Measurements from ENCODE around the gene DAND5.

DNA sequence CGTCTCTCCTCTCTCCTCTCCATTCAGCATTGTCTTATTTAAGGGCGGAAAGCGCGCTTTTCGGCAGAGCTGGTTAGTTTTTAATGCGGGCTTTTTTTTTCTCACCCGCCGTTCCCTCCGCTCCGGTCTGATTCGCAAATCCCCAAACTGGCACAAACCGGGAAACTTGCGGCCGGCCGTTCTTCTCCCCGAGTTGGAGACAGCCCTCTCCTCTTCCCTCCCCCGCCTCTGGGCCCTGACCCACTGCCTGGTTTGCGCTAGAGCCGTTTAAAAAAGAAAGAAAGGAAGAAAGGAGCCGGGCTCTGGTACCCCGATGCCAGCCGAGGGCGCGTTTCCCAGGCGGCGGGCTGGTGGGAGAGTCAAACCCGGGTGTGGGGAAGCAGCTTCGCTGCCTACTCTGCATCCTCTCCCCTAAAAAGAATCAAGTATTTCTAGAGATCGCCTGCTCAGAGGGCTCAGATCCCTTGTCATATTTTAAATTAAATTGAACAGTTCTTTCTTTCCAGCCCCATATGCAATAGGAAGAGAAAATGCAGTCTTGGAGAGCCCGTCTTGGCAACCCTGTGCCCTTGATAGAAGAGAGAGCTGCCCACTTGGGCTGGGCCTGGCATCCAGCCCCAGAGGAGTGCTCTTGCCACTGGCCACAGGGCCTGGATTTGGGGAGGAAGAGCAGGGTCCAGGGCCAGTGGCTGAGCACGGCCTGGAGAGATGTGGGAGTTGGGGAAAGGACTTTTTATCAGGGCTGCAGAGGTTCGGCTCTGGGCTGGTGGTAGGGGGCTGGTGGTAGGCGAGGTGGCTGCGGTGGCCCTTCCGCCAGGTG, 44.9 kb downstream of the DAND5 start:
- TF ChIP-seq, protein P1, sequence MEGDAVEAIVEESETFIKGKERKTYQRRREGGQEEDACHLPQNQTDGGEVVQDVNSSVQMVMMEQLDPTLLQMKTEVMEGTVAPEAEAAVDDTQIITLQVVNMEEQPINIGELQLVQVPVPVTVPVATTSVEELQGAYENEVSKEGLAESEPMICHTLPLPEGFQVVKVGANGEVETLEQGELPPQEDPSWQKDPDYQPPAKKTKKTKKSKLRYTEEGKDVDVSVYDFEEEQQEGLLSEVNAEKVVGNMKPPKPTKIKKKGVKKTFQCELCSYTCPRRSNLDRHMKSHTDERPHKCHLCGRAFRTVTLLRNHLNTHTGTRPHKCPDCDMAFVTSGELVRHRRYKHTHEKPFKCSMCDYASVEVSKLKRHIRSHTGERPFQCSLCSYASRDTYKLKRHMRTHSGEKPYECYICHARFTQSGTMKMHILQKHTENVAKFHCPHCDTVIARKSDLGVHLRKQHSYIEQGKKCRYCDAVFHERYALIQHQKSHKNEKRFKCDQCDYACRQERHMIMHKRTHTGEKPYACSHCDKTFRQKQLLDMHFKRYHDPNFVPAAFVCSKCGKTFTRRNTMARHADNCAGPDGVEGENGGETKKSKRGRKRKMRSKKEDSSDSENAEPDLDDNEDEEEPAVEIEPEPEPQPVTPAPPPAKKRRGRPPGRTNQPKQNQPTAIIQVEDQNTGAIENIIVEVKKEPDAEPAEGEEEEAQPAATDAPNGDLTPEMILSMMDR (IDR thresholded peaks at IDR 0.05), result no peak
- TF ChIP-seq POLR2A (IDR thresholded peaks at IDR 0.05), result no peak

Data from sigmoid colon (tissue), 3 donors.